Cardiac muscle cell (in vitro differentiated cells and primary cell): ENCODE measurements around the gene LONRF3. TPM values are rescaled to one million over a fixed set of nuclear protein-coding genes. Genes with fewer than 3 reads are reported as not detected.

Experiments used
- DNase-seq, 2 donors: peaks; one replicate each; pipeline versions ENCODE4 v3.0.0 to v3.0.0-alpha.2; 2010 to 2017; ENCODE audit warnings: low read depth in 1 of 2, low spot score in 1 of 2
- H3K27ac ChIP-seq: fragments of 200-600 bp; sonication (generic); 2 replicates; pipeline ENCODE4 v1.5.1; 2016
- H3K27me3 ChIP-seq: fragments of 200-600 bp; sonication (generic); 2 replicates; pipeline ENCODE4 v1.6.0; 2016; ENCODE audit warnings: control low read depth
- H3K36me3 ChIP-seq: fragments of 200-600 bp; sonication (generic); 2 replicates; pipeline ENCODE4 v1.5.1; 2016; ENCODE audit warnings: control low read depth
- H3K4me1 ChIP-seq: fragments of 200-600 bp; sonication (generic); 2 replicates; pipeline ENCODE4 v1.8.1; 2017; ENCODE audit warnings: low read depth, mild to moderate bottlenecking, mixed run types
- H3K4me3 ChIP-seq: fragments of 200-600 bp; sonication (generic); 2 replicates; pipeline ENCODE4 v1.5.1; 2016; ENCODE audit warnings: mild to moderate bottlenecking
- H3K9me3 ChIP-seq: fragments of 200-600 bp; sonication (generic); 2 replicates; pipeline ENCODE4 v1.5.1; 2017; ENCODE audit warnings: low read depth, mild to moderate bottlenecking, control low read depth
- CTCF ChIP-seq: IDR thresholded peaks from 2 replicates; pipeline ENCODE4 v1.5.1; 2012; ENCODE audit warnings: low read depth, mild to moderate bottlenecking, low read length
- polyA plus RNA-seq: library from polyadenylated mRNA; unstranded; fragments of >200 nt; fragmentation: Nextera tagmentation; extraction: Ambion mirVana; gene quantifications from 2 replicates; pipeline ENCODE4 v1.2.1, GENCODE V29; 2016
- total RNA-seq: library from RNA; depleted of rRNA; stranded (reverse); fragments of >200 nt; gene quantifications from 2 replicates; pipeline ENCODE4 v1.2.3, GENCODE V29; 2016

The LONRF3 gene
- total and polyA plus RNA-seq, 2 experiments from 2014 or later = 0.09 TPM; not detected in 1

- Histone ChIP-seq H3K9me3 (no peaks in the 10 kb centered on the region), H3K4me1 (no peaks in the 10 kb centered on the region), H3K36me3 (no peaks in the 10 kb centered on the region), H3K27ac (no peak overlapping the region), H3K4me3 (no peak overlapping the region), H3K27me3 (no peaks in the 10 kb centered on the region)
- no peak for DNase-seq
- TF ChIP-seq CTCF = no peak
Measured at GRCh38 chrX:119063428-119063827, 89.0 kb downstream of the LONRF3 start.

GRCh38 chrX:119067023-119067739, 92.8 kb downstream of the LONRF3 start:
- Histone ChIP-seq H3K27ac (no peak overlapping the region), H3K4me3 (no peak overlapping the region), H3K36me3 (no peaks in the 10 kb centered on the region), H3K9me3 (no peaks in the 10 kb centered on the region), H3K4me1 (no peaks in the 10 kb centered on the region), H3K27me3 (no peaks in the 10 kb centered on the region)
- DNase-seq = peak; percentile 55 to 70
- TF ChIP-seq CTCF = peak; percentile 63

Other genes with a start within 250 kb of the LONRF3 start
- 17.8 and 19.2 TPM in 2 replicates for gene IL13RA1, start 247.0 kb upstream of the LONRF3 start, total RNA-seq
- gene IL13RA1, start 247.0 kb upstream of the LONRF3 start, polyA plus RNA-seq = 21.5 and 23.6 TPM in 2 replicates
- 2.5 and 5.0 TPM in 2 replicates for gene ZCCHC12, start 150.8 kb upstream of the LONRF3 start, total RNA-seq
- 1.1 and 1.3 TPM in 2 replicates for gene ZCCHC12, start 150.8 kb upstream of the LONRF3 start, polyA plus RNA-seq
- gene CT47C1, start 98.4 kb downstream of the LONRF3 start, total RNA-seq = not detected in 2 replicates
- gene CT47C1, start 98.4 kb downstream of the LONRF3 start, polyA plus RNA-seq = not detected in 2 replicates
- gene KIAA1210, start 153.2 kb downstream of the LONRF3 start, total RNA-seq = not detected in 2 replicates
- gene KIAA1210, start 153.2 kb downstream of the LONRF3 start, polyA plus RNA-seq = not detected in 2 replicates